Activated CD4-positive, alpha-beta T cell treated with anti-CD3 and anti-CD28 coated beads, Interleukin-2, amount 10 ng/mL, durations not matched to agents 24 days and 14 days (primary cell): ENCODE data around the gene RARA. TPM values are rescaled to one million over a fixed set of nuclear protein-coding genes. Genes with fewer than 3 reads are reported as not detected.

ENCODE experiments used
- DNase-seq: peaks from one replicate; pipeline ENCODE4 v3.0.0; 2022
- H3K27ac Mint-ChIP-seq: one replicate; pipeline ENCODE4 v1.8.0; 2022; ENCODE audit warnings: mild to moderate bottlenecking, mixed read lengths
- H3K27me3 Mint-ChIP-seq: one replicate; pipeline ENCODE4 v1.8.0; 2022; ENCODE audit warnings: mixed read lengths
- H3K36me3 Mint-ChIP-seq: one replicate; pipeline ENCODE4 v1.8.0; 2022; ENCODE audit warnings: low read depth, mild to moderate bottlenecking, mixed read lengths
- H3K4me1 Mint-ChIP-seq: one replicate; pipeline ENCODE4 v1.8.0; 2021; ENCODE audit warnings: mixed read lengths
- H3K4me3 Mint-ChIP-seq: one replicate; pipeline ENCODE4 v1.8.0; 2022; ENCODE audit warnings: mild to moderate bottlenecking, moderate library complexity, mixed read lengths
- H3K9me3 Mint-ChIP-seq: one replicate; pipeline ENCODE4 v1.8.0; 2021; ENCODE audit warnings: mixed read lengths
- intact Hi-C: fragments of 100-400 bp; cut with micrococcal nuclease; formaldehyde crosslinking; loops from one replicate; pipeline ENCODE4 v1.15.1; 2023
- total RNA-seq: library from RNA; stranded (reverse); gene quantifications from 2 replicates; pipeline ENCODE4 v1.2.3, GENCODE V29; 2022

Gene RARA
- total RNA-seq, 1 donor from 2014 or later, result 24.0 TPM

GRCh38 chr17:40323391-40324381 lies 14.7 kb downstream of the RARA start:
- Mint-ChIP-seq H3K4me3 (peak overlapping the region; percentile 97), H3K4me1 (peaks cover 92% of the 10 kb centered on the region), H3K27me3 (peaks cover 2% of the 10 kb centered on the region), H3K36me3 (peaks cover 10% of the 10 kb centered on the region), H3K27ac (peak overlapping the region; percentile 98), H3K9me3 (no peaks in the 10 kb centered on the region)
- peak; percentile 85 for DNase-seq
- intact Hi-C loops, result loop anchor here (2.0 to 5.0 kb wide), 3 partner anchors 21 to 211 kb away; partner anchors contain the start of gene CDC6

DNA sequence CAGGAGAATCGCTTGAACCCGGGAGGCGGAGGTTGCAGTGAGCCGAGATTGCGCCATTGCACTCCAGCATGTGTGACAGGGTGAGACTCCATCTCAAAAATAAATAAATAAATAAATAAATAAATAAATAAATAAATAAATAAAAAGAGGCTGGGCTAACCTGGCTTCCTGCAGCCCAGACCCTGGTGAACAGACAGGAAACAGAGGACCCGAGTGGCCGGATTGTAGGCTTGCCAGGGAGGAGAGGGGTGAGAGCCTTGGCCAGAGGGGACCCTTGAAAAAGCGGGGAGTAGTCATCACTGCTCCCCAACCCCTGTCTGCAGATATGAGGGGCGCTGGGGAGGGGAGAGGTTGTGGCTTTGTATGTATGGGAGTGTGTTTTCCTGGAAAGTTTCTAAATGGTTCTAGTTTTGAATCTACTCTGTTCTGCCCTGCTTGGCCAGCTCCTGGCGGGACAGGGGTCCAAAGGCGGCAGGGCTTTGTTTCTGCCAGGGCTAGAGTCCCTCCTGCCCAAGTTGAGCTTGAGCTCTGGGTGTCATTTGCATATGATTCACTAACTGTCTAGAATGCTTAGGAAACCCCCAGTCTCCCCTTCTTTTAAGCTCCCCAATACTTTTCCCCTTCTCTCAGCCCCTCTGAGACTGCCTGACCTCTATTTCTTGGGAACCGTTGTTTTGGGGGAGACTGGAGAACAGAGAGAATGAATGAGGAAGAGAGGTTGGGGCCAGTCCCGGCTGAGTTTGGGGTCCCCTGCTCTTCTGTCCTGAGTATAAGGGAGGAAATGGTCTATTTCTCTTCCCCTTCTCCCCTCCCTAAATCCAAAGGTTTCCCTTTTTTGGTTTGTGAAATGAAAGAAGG lies 16.4 kb downstream of the RARA start:
- Mint-ChIP-seq H3K9me3 (no peaks in the 10 kb centered on the region), H3K4me1 (peaks cover 88% of the 10 kb centered on the region), H3K27ac (peak overlapping the region; percentile 98), H3K4me3 (peak overlapping the region; percentile 85), H3K36me3 (peaks cover 9% of the 10 kb centered on the region), H3K27me3 (peaks cover 2% of the 10 kb centered on the region)
- DNase-seq, result peak; percentile 81
- intact Hi-C loops, result loop anchor here (1.0 kb wide), 1 partner anchor 7 kb away; no protein-coding TSS in a partner anchor

- Mint-ChIP-seq H3K4me3 (peak overlapping the region; percentile 85), H3K27me3 (peaks cover 2% of the 10 kb centered on the region), H3K9me3 (no peaks in the 10 kb centered on the region), H3K27ac (peak overlapping the region; percentile 93), H3K4me1 (peaks cover 86% of the 10 kb centered on the region), H3K36me3 (peaks cover 11% of the 10 kb centered on the region)
- DNase-seq, result peak; percentile 86
- intact Hi-C loops, result loop anchor here (1.0 kb wide), 1 partner anchor 8 kb away; no protein-coding TSS in a partner anchor
Measured at GRCh38 chr17:40326014-40326831, 17.2 kb downstream of the RARA start.

GRCh38 chr17:40326832-40327199 lies 17.8 kb downstream of the RARA start:
- H3K27me3 Mint-ChIP-seq, result peaks cover 2% of the 10 kb centered on the region
- no peaks in the 10 kb centered on the region for H3K9me3 Mint-ChIP-seq
- peaks cover 17% of the 10 kb centered on the region for H3K36me3 Mint-ChIP-seq
- H3K4me1 Mint-ChIP-seq, result peaks cover 86% of the 10 kb centered on the region
- H3K4me3 Mint-ChIP-seq, result peak overlapping the region; percentile 85
- peak overlapping the region; percentile 93 for H3K27ac Mint-ChIP-seq
- DNase-seq, result no peak
- intact Hi-C loops, result loop anchor here (1.0 kb wide), 1 partner anchor 9 kb away; no protein-coding TSS in a partner anchor

DNA sequence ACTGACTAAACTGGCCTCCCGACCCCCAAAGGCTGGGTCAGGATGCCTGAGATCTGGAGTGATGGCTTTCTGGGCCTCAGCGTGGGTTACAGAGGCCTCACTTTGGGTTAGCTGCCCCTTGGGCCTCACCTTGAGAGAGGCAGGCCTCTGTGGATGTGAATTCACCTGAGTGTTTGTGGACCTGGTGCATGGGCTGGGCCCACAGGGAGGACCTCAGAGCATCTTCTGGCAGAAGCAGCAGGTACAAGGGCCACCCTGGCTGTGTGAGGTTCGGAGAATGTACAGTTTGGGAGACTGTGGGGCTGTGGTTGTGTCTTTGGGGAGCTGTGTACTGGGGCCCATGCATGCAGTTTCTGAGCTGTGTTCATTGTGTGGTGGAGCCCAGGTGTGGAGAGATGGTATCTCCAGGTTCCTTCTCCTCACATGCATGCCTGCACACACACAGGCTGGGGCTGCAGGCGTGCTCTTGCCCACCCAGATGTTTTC lies 18.3 kb downstream of the RARA start:
- peak overlapping the region; percentile 85 for H3K4me3 Mint-ChIP-seq
- intact Hi-C loops, result no loop called here
- H3K9me3 Mint-ChIP-seq, result no peaks in the 10 kb centered on the region
- peaks cover 2% of the 10 kb centered on the region for H3K27me3 Mint-ChIP-seq
- peaks cover 82% of the 10 kb centered on the region for H3K4me1 Mint-ChIP-seq
- H3K27ac Mint-ChIP-seq, result peak overlapping the region; percentile 93
- peak; percentile 70 for DNase-seq
- H3K36me3 Mint-ChIP-seq, result peaks cover 19% of the 10 kb centered on the region

- H3K36me3 Mint-ChIP-seq, result peaks cover 22% of the 10 kb centered on the region
- H3K4me1 Mint-ChIP-seq, result peaks cover 81% of the 10 kb centered on the region
- H3K9me3 Mint-ChIP-seq, result no peaks in the 10 kb centered on the region
- no peaks in the 10 kb centered on the region for H3K27me3 Mint-ChIP-seq
- peak overlapping the region; percentile 85 for H3K4me3 Mint-ChIP-seq
- no peak for DNase-seq
- intact Hi-C loops, result no loop called here
- H3K27ac Mint-ChIP-seq, result peak overlapping the region; percentile 93
Measured at GRCh38 chr17:40327735-40328385, 18.9 kb downstream of the RARA start.

DNA sequence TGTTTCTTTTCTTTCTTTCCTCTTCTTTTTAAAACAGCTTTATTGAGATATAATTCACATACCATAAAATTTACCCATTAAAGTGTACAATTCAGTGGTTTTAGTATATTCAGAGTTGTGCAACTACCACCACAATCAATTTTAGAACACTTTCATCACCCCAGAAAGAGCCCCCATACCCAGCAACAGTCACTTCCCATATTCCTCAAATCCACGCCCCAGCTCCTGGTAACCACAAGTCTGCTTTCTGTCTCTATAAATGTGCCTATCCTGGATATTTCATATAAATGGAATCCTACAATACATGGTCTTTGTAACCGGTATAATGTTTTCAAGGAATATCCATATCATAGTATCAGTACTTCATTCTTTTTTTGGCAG lies 19.4 kb downstream of the RARA start:
- Mint-ChIP-seq H3K4me3 (no peak overlapping the region), H3K4me1 (peaks cover 77% of the 10 kb centered on the region), H3K27ac (no peak overlapping the region), H3K27me3 (no peaks in the 10 kb centered on the region), H3K9me3 (no peaks in the 10 kb centered on the region), H3K36me3 (peaks cover 23% of the 10 kb centered on the region)
- DNase-seq, result no peak
- intact Hi-C loops, result no loop called here

GRCh38 chr17:40329839-40330794 lies 21.1 kb downstream of the RARA start:
- DNase-seq, result peak; percentile 70
- intact Hi-C loops, result loop anchor here (1.0 kb wide), 1 partner anchor 8 kb away; no protein-coding TSS in a partner anchor
- peak overlapping the region; percentile 47 for H3K27ac Mint-ChIP-seq
- peaks cover 80% of the 10 kb centered on the region for H3K4me1 Mint-ChIP-seq
- H3K4me3 Mint-ChIP-seq, result peak overlapping the region; percentile 78
- no peaks in the 10 kb centered on the region for H3K9me3 Mint-ChIP-seq
- peaks cover 32% of the 10 kb centered on the region for H3K36me3 Mint-ChIP-seq
- no peaks in the 10 kb centered on the region for H3K27me3 Mint-ChIP-seq

GRCh38 chr17:40330850-40331470 lies 22.0 kb downstream of the RARA start:
- Mint-ChIP-seq H3K4me3 (peak overlapping the region; percentile 78), H3K4me1 (peaks cover 73% of the 10 kb centered on the region), H3K27ac (peak overlapping the region; percentile 68), H3K27me3 (no peaks in the 10 kb centered on the region), H3K36me3 (peaks cover 33% of the 10 kb centered on the region), H3K9me3 (no peaks in the 10 kb centered on the region)
- DNase-seq, result no peak
- intact Hi-C loops, result loop anchor here (1.0 kb wide), 1 partner anchor 7 kb away; no protein-coding TSS in a partner anchor

GRCh38 chr17:40331743-40332641 lies 23.0 kb downstream of the RARA start:
- peaks cover 68% of the 10 kb centered on the region for H3K4me1 Mint-ChIP-seq
- DNase-seq, result peak; percentile 71
- H3K27me3 Mint-ChIP-seq, result no peaks in the 10 kb centered on the region
- peak overlapping the region; percentile 68 for H3K27ac Mint-ChIP-seq
- intact Hi-C loops, result no loop called here
- H3K4me3 Mint-ChIP-seq, result peak overlapping the region; percentile 53
- H3K9me3 Mint-ChIP-seq, result no peaks in the 10 kb centered on the region
- H3K36me3 Mint-ChIP-seq, result peaks cover 33% of the 10 kb centered on the region
